SK-N-SH (cell line): Measurements from ENCODE around the gene CLCN5. TPM values are rescaled to one million over a fixed set of nuclear protein-coding genes. Genes with fewer than 3 reads are reported as not detected.

Source experiments
- CTCF ChIA-PET: fragments of 300-600, 350-600 bp; formaldehyde crosslinking; extraction: SDS; loops from one replicate; lab custom pipeline; 2021; lab: Yijun Ruan, JAX
- POLR2A ChIA-PET: fragments of 350-600 bp; sonication (Branson Sonifier 250); formaldehyde crosslinking; extraction: SDS; loops from one replicate; lab custom pipeline; 2020; ENCODE audit warnings: antibody characterized with exemption, inconsistent platforms; lab: Yijun Ruan, JAX
- DNase-seq: peaks from one replicate; pipeline ENCODE4 v3.0.0; 2012
- H2AFZ ChIP-seq: fragments of 200-600 bp; sonication (generic); 2 replicates; pipeline ENCODE4 v1.8.1; 2016; ENCODE audit warnings: antibody characterized with exemption, mild to moderate bottlenecking, low read depth
- H3F3A ChIP-seq: fragments of 200-600 bp; sonication (generic); replicated peaks from 2 replicates; pipeline ENCODE3; 2016; ENCODE audit warnings: antibody characterized with exemption, mild to moderate bottlenecking; ENCODE audit not compliant: insufficient read depth
- H3K27ac ChIP-seq, 2 experiments: fragments of 200-500 bp in 1 of 2; fragments of 200-600 bp in 1 of 2; sonication (Bioruptor generic) in 1 of 2; sonication (generic), shearing (Covaris generic) in 1 of 2; 2 replicates each; pipeline versions ENCODE4 v1.5.1 to v1.6.1; 2014 to 2016; ENCODE audit warnings: low read depth in 2 of 2, inconsistent platforms in 1 of 2, low read length in 1 of 2, mild to moderate bottlenecking in 1 of 2, mixed read lengths in 1 of 2
- H3K27me3 ChIP-seq: fragments of 200-600 bp; sonication (generic), shearing (Covaris generic); 2 replicates; pipeline ENCODE4 v1.6.1; 2016; ENCODE audit warnings: mixed run types; ENCODE audit not compliant: insufficient read depth
- H3K36me3 ChIP-seq, 2 experiments: fragments of 200-500 bp in 1 of 2; fragments of 200-600 bp in 1 of 2; sonication (Bioruptor generic) in 1 of 2; sonication (generic) in 1 of 2; replicated peaks in 1 of 2; 2 replicates each; pipeline versions ENCODE3 to v1.5.1; 2014 to 2016; ENCODE audit warnings: low read length in 1 of 2, mild to moderate bottlenecking in 1 of 2; ENCODE audit not compliant: insufficient read depth in 2 of 2, control insufficient read depth in 1 of 2
- H3K4me1 ChIP-seq, 2 experiments: fragments of 200-500 bp in 1 of 2; fragments of 200-600 bp in 1 of 2; sonication (Bioruptor generic) in 1 of 2; sonication (generic), shearing (Covaris generic) in 1 of 2; 2 replicates each; pipeline versions ENCODE4 v1.5.1 to v1.6.1; 2014 to 2016; ENCODE audit warnings: low read depth in 1 of 2, low read length in 1 of 2, mixed run types in 1 of 2; ENCODE audit not compliant: insufficient read depth in 2 of 2, control insufficient read depth in 1 of 2
- H3K4me2 ChIP-seq: fragments of 200-600 bp; sonication (generic), shearing (Covaris generic); 2 replicates; pipeline ENCODE4 v1.6.1; 2017; ENCODE audit warnings: mixed run types
- H3K4me3 ChIP-seq, 2 experiments: fragments of 200-500 bp in 1 of 2; fragments of 200-600 bp in 1 of 2; sonication (Bioruptor generic) in 1 of 2; sonication (generic), shearing (Covaris generic) in 1 of 2; 2 replicates each; pipeline versions ENCODE4 v1.5.1 to v1.8.1; 2014 to 2016; ENCODE audit warnings: low read depth in 2 of 2, inconsistent platforms in 1 of 2, low read length in 1 of 2, mild to moderate bottlenecking in 1 of 2, mixed read lengths in 1 of 2, moderate library complexity in 1 of 2
- H3K79me2 ChIP-seq: fragments of 200-600 bp; sonication (generic); 2 replicates; pipeline ENCODE4 v1.8.1; 2017; ENCODE audit warnings: mild to moderate bottlenecking; ENCODE audit not compliant: insufficient read depth
- H3K9ac ChIP-seq: fragments of 200-600 bp; sonication (generic); 2 replicates; pipeline ENCODE4 v1.6.1; 2017; ENCODE audit warnings: mixed run types
- H3K9me2 ChIP-seq: fragments of 200-600 bp; sonication (generic); 2 replicates; pipeline ENCODE4 v1.6.1; 2017; ENCODE audit warnings: mixed run types
- H3K9me3 ChIP-seq: fragments of 200-600 bp; sonication (generic); 2 replicates; pipeline ENCODE4 v1.6.1; 2017; ENCODE audit warnings: mixed run types, mild to moderate bottlenecking, moderate library complexity
- H4K20me1 ChIP-seq: fragments of 200-600 bp; sonication (generic); 2 replicates; pipeline ENCODE4 v1.6.1; 2017; ENCODE audit warnings: mild to moderate bottlenecking, mixed run types; ENCODE audit not compliant: insufficient read depth
- CHD2 ChIP-seq: fragments of 150-350 bp; IDR thresholded peaks from 2 replicates; pipeline ENCODE4 v1.6.1; 2018; ENCODE audit warnings: low read length; ENCODE audit not compliant: partially characterized antibody
- CTCF ChIP-seq: fragments of 200-600 bp; sonication (generic); IDR thresholded peaks from 2 replicates; pipeline ENCODE4 v1.6.1; 2017; ENCODE audit warnings: antibody characterized with exemption, mild to moderate bottlenecking, moderate library complexity
- IRF3 ChIP-seq: fragments of 150-350 bp; IDR thresholded peaks from 2 replicates; pipeline ENCODE4 v1.6.1; 2016; ENCODE audit warnings: mild to moderate bottlenecking, low read depth, low read length
- JUND ChIP-seq: IDR thresholded peaks from 2 replicates; pipeline ENCODE4 v1.4.0; 2012
- MAX ChIP-seq: IDR thresholded peaks from 2 replicates; pipeline ENCODE4 v1.4.0; 2012; ENCODE audit warnings: low read depth
- MEF2A ChIP-seq: IDR thresholded peaks from 2 replicates; pipeline ENCODE4 v1.4.0; 2012; ENCODE audit warnings: low read depth, borderline replicate concordance
- MXI1 ChIP-seq: IDR thresholded peaks from 2 replicates; pipeline ENCODE4 v1.6.1; 2012; ENCODE audit warnings: mild to moderate bottlenecking, low read depth, low read length, improper control_type of control experiment
- NRF1 ChIP-seq: IDR thresholded peaks from 2 replicates; pipeline ENCODE4 v1.6.1; 2012; ENCODE audit warnings: low read depth, mild to moderate bottlenecking, low read length
- RXRA ChIP-seq: IDR thresholded peaks from 2 replicates; pipeline ENCODE4 v1.4.0; 2012; ENCODE audit warnings: low read depth, mild to moderate bottlenecking, borderline replicate concordance
- SIN3A ChIP-seq: IDR thresholded peaks from 2 replicates; pipeline ENCODE4 v1.6.1; 2012; ENCODE audit warnings: low read depth, mild to moderate bottlenecking, low read length, moderate library complexity, borderline replicate concordance
- TEAD4 ChIP-seq: IDR thresholded peaks from 2 replicates; pipeline ENCODE4 v1.4.0; 2012; ENCODE audit warnings: mild to moderate bottlenecking, borderline replicate concordance; ENCODE audit not compliant: insufficient read depth
- USF2 ChIP-seq: fragments of 150-350 bp; IDR thresholded peaks from 2 replicates; pipeline ENCODE4 v1.6.1; 2017; ENCODE audit warnings: antibody characterized with exemption, low read length, low read depth, borderline replicate concordance
- WGBS: methylation state at CpG from one replicate; pipeline ENCODE4 v1.1.6; 2017; ENCODE audit warnings: low lambda C conversion rate; 5-methylcytosine and 5-hydroxymethylcytosine counted together
- polyA plus RNA-seq, 3 experiments: library from polyadenylated mRNA; depleted of rRNA; stranded (reverse); fragments of >200 nt; gene quantifications; 2 replicates each; pipeline ENCODE4 v1.2.3, GENCODE V29; 2012

The CLCN5 gene
- polyA plus RNA-seq, 1 of the 3 experiments (the other 2 are of a cell fraction) = 1.7 TPM

GRCh38 chrX:49876750-49877149, 45.6 kb upstream of the CLCN5 start (continued):
- peak; percentile 64 for TF ChIP-seq CTCF
- TF ChIP-seq IRF3 = no peak
- no peak for TF ChIP-seq MAX

GRCh38 chrX:49877397-49878101, 44.8 kb upstream of the CLCN5 start:
- Histone ChIP-seq H2AFZ (no peak overlapping the region), H3K9me2 (no peaks in the 10 kb centered on the region), H3F3A (no peaks in the 10 kb centered on the region), H3K79me2 (peaks cover 5% of the 10 kb centered on the region; the same call in 1 of the 2 replicates), H3K27me3 (no peaks in the 10 kb centered on the region), H3K27ac (no peak overlapping the region; a peak in 1 of 4 replicates), H3K4me1 (peaks cover 0 to 24% of the 10 kb centered on the region in 2 experiments; a peak in 1 of 4 replicates), H3K9me3 (no peaks in the 10 kb centered on the region), H3K9ac (no peak overlapping the region), H3K4me3 (no peak overlapping the region), H3K4me2 (no peak overlapping the region; the same call in 1 of the 2 replicates), H3K36me3 (no peaks in the 10 kb centered on the region), H4K20me1 (no peaks in the 10 kb centered on the region)
- TF ChIP-seq CHD2 = no peak
- no peak for TF ChIP-seq SIN3A
- no peak for TF ChIP-seq JUND
- no peak for TF ChIP-seq MEF2A
- no peak for TF ChIP-seq MXI1
- no peak for DNase-seq
- WGBS = 35% methylated on average over 5 of the region's 5 CpGs
- CTCF ChIA-PET = interaction anchor here (0.6 to 2.3 kb wide), 16 partner anchors 9 to 1246 kb away, joined by 3 to 10 read pairs (median 4); no protein-coding TSS in a partner anchor
- POLR2A ChIA-PET = no interaction called here

- Histone ChIP-seq H3K27ac (peak overlapping the region; percentile 68 to 82; a peak in 3 of 4 replicates), H3K9me3 (no peaks in the 10 kb centered on the region), H3K4me3 (peak overlapping the region; percentile 54 to 66), H3K36me3 (no peaks in the 10 kb centered on the region), H2AFZ (peak overlapping the region; percentile 67), H3F3A (no peaks in the 10 kb centered on the region), H3K9ac (peak overlapping the region; percentile 58), H3K4me1 (peaks cover 0 to 25% of the 10 kb centered on the region in 2 experiments; a peak in 1 of 4 replicates), H3K9me2 (no peaks in the 10 kb centered on the region), H3K27me3 (no peaks in the 10 kb centered on the region), H3K79me2 (peaks cover 5% of the 10 kb centered on the region; the same call in 1 of the 2 replicates), H4K20me1 (no peaks in the 10 kb centered on the region), H3K4me2 (peak overlapping the region; percentile 80)
- ChIA-PET POLR2A (interaction anchor here (0.6 kb wide), 1 partner anchor 260 kb away, joined by 3 read pairs; no protein-coding TSS in a partner anchor), CTCF (interaction anchor here (0.9 to 2.3 kb wide), 11 partner anchors 11 to 1247 kb away, joined by 3 to 10 read pairs (median 6); no protein-coding TSS in a partner anchor)
- 63% methylated on average over 3 of the region's 28 CpGs for WGBS
- DNase-seq = peak; percentile 45
- TF ChIP-seq USF2 = no peak
- no peak for TF ChIP-seq RXRA
- no peak for TF ChIP-seq NRF1
- no peak for TF ChIP-seq IRF3
- TF ChIP-seq TEAD4 = no peak
- TF ChIP-seq CHD2 = no peak
Measured at GRCh38 chrX:49878128-49878833, 44.1 kb upstream of the CLCN5 start.
